Fibroblast of skin of back (primary cell): ENCODE data around the gene TMEM179.

Experiments used
- DNase-seq: peaks from one replicate; pipeline ENCODE4 v3.0.0-alpha.2; 2013

TMEM179 gene

DNA sequence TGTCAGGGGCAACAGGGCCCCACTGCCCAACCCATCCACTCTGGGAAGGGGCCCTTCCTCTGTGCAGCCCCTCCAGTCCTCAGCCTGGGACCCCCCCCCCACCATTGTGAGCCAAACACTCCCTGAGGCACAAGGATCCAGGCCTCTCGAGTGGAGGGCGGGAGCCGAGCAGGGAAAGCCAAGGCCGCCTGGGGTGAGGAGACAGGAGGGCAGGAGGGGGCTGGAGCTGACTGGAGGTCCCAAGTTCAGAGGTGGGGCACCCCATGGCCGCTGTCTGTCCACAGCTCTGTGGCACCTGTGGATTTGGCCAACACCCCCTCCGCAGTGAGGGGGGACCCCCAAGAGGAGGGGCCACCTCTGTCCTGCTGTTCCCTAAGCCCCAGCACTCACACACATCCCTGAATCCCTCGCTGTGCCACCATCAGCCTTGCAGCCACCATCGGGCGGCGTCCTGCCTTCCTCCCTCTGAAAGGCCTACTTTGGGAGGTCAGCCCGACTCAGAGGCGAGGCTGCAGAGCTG is 50.4 kb downstream of the TMEM179 start:
- DNase-seq: no peak

DNA sequence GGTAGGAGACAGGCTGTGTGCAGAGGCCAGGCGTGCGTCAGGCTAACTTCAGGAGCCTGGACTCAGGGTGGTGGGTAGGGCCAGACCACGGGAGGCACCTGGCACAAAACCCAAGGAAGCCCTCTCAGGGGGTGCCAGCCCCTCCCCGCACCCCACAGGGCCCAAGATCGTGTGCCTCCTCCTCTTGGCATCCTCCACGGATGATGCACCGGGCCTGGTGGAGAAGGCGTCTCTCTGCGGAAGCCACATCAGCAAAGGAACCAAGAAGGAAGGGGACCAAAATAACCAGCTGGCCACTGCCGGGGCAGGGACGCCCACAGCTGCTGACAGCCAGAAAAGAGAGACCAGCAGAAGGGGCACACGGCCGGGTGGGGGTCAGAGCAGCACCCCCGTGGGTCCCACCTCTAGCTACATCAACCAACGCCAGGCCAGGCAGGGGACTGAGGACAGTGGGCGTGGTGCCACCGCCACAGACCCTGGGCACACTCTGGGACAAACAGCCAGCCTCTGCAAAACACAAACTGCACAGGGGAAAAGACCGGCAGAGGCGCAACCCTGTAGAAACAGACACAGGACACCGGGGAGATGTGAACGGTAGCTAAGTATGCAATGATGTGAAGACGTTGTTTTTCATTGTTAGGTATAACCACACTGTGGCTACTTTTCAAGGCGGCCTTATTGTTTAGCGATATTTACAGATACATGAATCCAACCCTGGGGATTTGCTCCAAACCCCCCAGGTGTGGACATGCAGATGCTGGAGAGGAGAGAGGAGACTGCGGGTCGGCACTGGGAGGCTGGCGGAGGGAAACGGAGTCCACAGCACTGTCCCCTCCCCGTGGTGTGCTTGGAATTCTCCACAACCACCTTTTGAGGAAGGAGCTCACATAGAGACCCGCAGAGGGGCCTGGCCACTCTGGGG is 51.1 kb downstream of the TMEM179 start:
- DNase-seq: no peak

DNA sequence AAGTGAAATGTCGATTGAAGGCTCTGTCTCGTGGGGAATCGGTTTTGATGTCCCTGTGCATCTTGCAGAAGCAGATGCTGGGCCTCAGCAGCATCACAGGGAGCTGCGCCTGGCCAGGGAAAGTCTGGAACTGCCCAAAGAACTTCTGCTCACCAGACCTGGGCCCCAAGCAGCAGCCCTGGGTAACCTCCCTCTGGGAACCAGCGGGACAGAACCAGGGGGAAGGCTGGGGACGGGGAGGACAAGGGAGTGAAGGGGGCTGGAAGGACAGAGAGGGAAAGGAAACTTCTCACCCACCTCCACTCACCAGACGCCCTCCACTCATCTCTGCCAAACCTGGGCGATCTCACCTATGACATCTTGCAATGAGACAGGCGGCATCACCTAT is 51.8 kb downstream of the TMEM179 start:
- DNase-seq: no peak

DNA sequence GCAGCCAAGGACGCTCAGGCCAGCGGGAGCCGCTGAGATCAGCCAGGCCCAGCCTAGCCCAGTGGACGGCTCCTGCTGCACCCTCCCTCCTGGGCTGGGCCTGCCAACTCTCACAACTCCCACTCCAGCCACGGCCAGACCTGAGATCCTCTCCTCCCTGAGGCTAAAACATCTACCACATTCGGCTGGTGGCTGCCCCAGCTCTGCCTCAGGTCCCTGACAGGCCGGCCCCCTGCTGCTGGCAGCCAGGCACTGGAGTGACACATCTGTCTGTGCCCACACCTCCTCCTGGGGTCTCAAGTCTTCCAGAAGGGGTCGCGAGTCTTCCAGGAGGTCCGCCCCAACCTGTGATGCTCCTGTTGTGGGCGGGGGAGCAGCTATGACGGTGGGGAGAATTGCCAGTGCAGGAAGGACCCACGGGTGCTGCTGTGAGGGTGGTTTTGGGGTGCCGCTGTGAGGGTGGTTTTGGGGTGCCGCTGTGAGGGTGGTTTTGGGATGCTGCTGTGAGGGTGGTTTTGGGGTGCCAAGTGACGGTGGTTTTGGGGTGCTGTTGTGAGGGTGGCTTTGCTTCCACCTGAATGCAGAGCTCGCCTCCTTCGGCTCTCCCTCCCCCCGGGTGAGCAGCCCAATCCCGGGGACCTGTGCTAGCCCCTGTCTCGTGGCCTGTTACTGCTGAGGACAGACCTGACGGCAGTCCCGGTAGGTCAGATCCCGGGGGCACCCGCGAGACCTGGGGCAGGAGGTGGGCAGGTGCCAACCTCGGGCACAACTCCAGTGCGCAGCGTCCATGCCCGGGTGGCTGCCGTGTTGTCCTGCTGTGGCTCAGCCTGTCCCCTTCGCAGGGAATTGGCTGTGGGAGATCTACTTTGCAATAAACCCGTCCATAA is 52.5 kb downstream of the TMEM179 start:
- no peak for DNase-seq

DNA sequence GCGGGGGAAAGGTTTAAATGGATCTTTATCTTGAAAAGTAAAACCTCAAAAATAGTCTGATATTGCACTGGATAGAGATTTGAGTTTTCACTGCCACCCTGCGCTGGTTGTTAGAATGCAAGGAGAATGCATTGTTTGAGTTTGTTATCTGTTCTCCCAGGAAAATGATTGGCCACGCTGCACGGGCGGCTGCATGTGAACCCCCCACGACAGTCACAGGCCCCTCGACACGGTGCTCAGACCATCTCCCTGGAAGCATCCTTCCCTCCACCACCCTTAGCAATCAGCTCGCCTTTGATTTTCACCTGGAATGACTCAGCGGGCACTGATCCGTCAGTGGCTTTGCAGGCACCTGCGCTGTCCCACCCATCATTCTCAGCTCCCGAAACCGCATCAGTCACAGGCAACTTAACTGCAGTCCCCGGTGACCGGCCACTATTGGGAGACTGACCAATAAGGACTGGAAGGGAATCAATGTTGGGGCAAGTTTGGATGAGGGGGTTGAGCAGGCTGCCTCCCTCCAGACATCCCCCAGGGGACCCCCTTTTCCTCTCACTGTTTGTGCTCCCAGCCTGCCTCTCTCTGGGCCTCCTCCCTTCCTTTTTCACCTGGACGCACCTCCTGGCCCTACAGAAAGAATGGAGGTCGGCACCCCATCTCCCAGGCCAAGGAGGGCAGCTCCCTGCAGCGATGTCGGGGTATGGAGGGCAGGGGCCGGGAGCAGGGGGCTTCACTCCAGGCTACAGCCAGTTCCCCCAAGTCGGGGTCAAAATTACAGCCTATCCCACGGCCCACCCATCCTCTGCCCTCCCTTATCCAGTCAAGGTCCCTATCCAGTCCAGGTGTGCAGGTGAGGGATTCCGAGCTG is 53.5 kb downstream of the TMEM179 start:
- DNase-seq: no peak

DNA sequence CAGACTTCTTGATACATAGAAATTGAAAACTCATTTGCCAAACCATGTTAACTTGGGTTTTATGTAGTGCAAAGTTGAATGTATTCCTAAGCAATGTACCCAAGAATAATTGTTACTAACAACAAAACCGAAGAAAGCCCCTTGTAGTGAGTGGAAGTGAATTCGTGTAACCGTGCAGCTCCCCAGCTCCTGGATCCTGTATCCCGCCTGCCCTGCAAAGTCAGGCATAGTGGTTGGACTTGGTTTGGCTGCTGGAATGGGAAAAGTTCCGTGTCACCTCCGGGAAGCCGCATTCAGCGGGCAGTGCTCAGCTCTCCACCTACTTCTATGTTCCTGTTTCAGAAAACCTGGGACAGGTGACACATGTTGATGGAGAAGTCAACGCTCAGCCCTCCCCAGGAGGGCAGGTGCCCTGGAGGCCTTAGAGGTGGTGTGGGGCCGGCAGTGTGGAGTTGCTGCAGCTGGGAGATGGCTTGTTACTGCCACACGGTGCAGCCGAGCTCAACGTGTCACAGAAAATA is 54.2 kb downstream of the TMEM179 start:
- no peak for DNase-seq

DNA sequence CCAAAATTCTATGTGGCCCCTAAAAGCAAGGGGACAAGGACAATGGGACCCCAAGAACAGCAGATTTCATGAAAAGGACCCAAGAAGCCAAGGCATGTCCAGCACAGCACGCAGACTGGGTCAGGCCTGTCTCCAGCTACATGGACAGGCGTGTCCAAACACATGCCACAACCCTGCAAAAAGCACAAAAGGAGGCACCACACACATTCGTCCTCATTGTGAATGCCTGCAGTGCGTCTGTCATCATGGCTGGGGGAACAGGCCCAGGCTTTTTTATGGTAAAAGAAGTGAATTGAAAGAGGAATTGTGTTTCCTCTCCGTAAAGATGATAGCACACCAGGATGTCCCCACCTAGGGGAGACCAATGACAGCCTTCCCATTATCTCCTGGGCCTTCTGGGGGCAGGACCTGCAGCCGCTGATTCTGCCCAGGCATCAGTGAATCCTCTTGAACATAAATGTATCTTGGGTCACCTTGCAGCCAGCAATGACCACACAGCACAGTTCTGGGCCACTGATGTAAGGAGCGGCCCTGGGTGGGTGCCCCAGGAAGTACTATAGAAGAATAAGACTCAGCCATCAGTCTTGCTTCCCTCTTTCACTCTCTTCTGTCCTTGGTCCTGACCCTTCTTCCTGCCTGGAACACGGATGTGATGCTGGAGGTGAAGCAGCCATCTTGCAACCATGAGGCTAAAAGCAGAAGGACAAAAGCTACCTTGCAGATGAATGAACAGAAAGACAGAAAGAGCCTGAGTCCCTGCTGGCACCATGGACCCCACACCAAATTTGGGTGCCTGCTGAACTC is 54.8 kb downstream of the TMEM179 start:
- DNase-seq: no peak

DNA sequence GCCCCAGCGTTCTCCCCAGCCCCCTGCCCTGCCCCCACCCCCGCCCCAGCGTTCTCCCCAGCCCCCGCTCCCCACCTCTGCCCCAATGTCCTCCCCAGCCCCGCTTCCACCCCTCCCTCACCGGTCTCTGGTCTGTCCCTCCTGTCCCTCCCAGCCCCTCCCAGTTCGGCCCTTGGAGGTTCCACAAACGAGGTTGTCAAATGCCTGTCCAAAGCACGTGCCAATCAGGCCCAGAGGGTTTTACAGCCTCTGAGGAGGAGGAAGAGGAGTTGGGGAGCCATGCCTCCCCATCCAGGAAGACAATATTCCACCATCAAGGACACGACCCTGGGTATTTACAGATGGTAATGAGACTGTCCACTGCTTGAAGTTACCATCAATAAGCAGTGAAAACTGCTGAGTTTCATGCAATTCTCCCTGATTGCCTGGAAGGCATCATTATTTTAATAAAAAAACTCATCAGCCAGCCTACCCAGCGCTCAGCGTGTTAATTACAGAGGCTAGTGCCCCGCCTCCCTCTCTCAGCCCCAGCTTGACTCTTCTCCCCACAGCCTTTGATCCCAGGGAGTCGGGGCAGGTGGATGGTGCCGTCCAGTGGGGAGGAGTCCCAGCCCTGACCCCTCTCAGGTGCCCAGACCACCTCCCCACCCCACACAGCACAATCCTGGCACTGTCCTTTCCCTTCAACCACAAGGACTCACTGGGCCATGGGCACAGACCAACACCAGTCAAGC is 55.6 kb downstream of the TMEM179 start:
- no peak for DNase-seq

DNA sequence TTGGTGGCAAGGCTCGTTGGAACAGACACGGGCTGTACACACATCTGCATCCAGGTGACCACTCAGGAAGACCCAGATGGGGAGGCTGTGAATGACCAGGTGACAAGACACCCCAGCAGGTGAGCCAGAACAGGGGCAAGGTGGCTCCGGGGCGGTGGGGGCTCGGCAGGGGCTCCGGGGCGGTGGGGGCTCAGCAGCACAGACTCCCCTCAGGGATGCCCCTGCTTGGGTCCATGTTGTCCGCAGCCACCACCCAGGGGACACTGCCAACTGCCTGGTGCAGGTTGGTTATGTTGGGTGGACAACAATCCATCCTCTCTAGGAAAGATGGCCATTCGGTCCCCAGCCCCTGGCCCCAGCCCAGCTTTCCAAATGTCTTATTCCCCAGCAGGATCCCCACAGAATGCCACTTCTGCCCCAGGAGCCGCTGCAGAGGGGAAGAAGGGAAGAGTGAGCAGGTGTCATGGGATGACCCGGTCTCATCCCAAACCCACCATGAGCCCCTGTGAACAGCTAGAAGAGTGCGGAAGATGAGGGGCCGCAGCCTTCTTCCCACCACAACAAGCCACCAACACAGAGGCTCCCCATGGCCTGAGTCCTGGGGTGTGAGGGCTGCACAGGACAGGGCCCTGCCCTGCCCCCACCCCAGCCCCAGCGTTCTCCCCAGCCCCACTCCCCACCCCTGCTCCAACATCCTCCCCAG is 56.4 kb downstream of the TMEM179 start:
- no peak for DNase-seq

DNA sequence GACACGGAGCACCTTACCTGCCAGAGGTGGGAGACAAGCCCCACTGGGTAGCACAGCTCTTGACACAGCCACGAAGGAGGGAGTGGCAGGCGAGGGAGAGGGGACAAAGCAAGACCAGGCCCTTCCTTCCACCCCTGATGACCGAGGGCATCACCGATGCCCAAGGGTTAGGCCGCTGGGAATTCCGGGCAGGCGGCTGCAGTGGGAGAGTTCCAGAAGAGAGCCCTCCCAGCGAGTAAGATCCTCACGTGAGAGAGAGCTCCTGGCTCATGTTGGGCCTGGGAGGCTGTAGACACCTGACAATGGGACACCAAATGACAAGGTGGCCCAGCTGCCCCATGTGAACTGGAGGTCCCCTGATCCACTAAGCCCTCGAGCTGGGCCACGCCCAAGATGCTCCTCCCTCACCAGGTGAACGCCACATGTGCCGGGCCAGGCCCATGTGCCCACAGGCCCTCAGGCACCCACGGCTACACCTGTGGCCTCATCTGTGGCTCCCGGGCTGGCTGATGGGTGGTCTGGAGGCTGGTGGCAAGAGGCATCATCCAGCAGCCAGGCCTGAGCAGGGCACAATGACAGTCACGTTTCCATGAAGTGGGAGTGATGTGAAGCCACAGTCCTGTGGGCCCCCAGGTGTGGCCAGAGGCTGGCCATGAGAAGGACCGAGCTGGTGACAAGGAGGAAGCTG is 57.1 kb downstream of the TMEM179 start:
- DNase-seq: no peak

DNA sequence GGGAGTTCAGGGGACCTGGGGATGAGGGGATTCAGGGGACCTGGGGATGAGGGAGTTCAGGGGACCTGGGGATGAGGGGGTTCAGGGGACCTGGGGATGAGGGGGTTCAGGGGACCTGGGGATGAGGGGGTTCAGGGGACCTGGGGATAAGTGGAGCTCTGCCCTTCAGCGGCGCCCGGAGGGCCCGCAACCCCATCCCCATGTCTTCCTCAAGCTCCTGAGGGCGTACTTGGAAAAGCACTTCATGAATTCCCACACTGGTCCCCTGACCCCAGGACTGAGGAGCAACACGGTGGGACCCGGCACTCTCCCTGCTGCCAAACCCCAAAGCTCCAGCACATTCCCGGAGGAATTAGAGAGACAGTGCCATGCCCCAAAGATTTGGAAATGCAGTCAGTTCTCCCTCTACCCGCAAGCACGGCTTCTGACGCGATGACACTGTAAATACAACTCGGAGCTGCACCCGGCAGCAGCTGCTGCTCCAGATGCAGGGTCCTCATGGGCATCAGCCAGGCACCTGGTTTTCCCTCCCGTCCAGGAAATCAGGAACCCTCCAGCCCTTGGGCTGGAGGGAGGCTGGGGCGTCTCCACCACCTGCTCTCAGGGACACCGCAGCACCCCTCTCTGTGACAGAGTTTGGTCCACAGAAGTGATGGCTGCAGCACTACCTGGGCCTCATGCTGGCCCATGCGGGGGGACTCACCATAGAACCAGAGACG is 57.8 kb downstream of the TMEM179 start:
- no peak for DNase-seq

DNA sequence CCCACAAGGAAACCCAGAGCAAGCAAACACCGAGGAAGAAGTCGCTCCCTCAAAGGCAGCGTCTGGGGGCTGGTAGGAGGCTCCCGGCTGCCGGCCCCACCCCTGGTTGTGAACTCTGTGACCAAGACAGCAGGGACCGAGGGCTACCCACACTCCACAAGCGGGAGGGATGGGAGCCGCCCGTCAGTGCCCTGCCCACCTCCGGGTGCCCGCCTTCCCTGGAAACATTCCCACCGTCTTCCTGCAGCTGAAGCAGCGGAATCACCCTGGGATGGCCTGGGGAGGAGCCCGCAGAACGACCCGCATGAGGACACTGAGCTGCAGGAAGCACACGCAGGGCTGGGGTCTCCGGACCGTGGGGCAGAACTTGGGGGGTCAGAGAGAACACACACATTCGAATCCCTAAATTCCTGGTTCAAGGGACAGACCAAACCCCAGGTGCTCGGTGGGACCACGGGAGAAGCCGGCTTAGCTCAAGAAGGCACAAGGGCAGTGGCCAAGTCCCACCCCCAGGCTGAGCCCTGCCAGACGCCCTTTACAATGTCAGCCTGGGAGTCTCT is 58.5 kb downstream of the TMEM179 start:
- DNase-seq: no peak

DNA sequence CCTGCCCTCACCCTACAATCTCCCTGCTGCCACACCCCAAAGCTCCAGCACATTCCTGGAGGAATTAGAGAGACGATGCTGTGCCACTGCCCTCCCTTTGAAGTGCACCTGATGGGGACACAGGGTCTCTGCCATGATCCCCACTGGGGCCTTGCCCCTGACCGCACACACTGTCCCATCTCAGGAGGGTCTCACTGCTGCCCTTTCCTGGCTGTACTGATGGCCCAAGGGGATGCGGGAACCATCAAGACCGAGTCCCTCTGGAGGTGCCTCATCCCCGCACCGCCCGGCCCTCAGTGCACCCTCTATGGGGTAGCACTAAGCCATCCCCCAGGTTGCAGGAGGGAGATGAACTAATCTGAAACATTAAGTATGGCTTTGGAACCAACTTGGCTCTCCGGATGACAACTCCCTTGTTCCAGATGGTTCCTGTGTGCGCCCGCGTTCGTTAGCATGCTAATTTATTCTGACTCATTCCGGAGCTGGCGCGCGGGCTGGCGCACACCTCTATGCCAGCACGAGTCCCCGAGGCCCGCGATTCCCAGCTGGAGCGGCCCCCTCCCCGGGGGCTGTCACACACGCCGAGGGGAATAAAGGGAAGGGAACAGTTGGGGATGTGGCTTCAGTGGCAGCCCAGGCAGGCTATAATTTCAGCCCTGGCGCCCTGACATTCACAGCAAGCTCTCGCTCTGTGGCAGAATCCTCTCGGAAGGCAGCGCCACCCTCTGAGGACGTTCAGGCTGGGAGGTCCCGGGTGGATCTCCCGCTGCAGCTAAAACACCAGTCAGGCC is 59.2 kb downstream of the TMEM179 start:
- no peak for DNase-seq

DNA sequence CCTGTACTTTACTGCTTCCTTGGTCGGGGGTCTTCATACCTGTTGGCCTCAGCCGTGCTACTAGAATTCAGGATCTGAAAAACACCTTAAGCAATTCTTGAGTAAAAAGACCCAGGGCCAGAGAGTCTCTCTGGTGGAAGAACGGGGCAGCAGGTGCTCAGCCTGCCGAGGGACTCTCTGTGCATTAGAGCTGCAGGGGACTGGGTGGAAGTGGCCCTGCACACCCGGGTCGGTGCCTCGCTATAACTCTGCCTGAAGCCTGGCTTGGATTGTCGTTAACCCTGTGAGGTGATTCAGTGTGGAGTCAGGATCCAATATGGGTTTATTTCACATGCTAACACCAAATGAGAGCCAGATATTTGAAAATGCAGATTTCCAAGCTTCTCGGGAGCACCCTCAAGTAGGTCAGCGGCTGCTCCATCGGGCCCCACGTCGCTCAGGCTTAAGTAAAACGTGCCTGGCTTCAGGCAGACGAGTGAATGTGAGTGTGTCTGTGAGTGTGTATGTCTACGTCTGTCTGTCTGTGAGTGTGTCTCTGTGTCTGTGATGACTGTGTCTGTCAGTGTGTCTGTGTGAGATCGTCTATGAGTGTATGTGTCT is 60.1 kb downstream of the TMEM179 start:
- DNase-seq: no peak

DNA sequence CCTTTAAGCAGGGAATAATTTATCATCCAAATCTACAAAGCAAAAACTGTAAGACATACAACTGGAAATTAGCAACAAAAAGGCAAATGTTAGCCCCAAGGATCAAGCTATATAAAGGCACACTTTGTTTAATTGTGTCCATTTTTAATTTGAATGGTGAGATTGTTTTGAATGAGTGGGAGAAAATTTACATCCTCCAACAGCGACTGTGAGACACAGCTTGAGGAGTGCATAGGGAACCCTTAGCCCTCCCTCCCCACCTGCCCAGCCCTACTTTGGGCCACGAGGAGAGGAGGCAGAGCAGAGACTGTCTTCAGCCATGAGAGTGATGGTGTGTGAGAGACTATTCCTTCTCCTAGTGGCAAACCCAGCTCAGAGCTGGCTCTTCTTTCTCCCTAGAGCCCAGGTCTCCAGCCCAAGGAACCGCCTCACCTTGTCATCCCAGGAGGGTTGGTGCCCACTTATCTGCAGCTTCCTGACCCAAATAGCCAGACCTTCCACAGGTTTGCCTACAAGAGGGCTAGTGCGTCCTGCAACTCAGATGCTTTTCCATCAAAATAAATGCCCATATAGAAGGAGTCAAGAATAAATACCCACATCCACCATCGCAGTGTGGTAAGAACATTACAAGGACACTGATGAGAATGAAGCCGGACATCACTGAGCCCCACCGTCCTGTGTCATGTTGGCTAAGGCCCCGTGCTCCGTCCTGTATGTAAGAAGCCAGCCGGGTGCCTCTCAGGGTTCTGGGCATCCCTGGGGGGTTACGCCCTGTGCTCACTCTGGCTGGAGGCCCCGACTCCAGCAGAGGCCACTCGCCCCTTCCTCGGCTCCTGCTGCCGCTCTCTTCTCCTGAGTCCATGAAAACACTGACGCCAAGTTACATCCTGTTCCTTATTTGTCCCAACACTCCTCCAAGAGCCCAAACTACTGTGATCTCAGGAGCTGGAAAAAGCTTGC is 61.4 kb downstream of the TMEM179 start:
- DNase-seq: no peak
